ENCODE results near the gene ENOSF1.
"Not testable (repeated sequence)": the region's sequence is repeated elsewhere in the genome, so short reads cannot be mapped to it uniquely, and the experiment has no call there.

The ENOSF1 gene

GRCh38 chr18:712401-713134 is at the start of gene ENOSF1:
ENOSF1 (minus strand) TSS chr18:712630; CDS start chr18:712587, 43 bp downstream.
- DNase-seq (ENCODE audit: low spot score): peak; percentile 96

DNA sequence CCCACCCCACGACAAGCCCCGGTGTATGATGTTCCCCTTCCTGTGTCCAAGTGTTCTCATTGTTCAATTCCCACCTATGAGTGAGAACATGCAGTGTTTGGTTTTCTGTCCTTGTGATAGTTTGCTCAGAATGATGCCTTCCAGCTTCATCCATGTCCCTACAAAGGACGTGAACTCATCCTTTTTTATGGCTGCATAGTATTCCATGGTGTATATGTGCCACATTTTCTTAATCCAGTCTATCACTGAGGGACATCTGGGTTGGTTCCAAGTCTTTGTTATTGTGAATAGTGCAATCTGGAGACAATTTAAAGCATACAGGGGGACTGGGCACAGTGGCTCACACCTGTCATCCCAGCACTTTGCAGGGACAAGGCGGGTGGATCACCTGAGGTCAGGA is 47.4 kb upstream of the ENOSF1 start:
- DNase-seq (ENCODE audit: low spot score): not testable (repeated sequence)

- no peak for DNase-seq (ENCODE audit: low spot score)
These were observed 43.1 kb upstream of the ENOSF1 start for GRCh38 chr18:755506-755905.

- no peak for DNase-seq (ENCODE audit: low spot score)
These were observed 42.2 kb upstream of the ENOSF1 start for GRCh38 chr18:754656-755055.

DNA sequence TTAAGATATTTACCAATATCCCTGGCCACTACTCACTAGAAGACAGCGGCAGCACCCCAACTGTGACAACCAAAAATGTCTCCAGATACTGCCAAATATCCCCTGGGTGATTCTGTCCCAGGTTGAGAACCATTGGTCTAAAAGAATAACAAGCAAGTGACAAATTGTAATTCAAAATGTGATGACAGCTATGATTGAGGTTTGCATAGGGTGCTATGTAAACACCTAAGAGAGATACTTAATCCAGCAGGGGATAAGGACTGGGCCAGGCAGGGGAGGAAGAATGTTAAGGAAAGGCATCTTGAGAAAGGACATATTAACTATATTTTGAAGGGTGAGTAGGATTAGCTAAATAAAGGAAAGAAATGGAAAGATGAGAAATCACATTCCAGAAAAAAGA is 38.0 kb upstream of the ENOSF1 start:
- no peak for DNase-seq (ENCODE audit: low spot score)

DNA sequence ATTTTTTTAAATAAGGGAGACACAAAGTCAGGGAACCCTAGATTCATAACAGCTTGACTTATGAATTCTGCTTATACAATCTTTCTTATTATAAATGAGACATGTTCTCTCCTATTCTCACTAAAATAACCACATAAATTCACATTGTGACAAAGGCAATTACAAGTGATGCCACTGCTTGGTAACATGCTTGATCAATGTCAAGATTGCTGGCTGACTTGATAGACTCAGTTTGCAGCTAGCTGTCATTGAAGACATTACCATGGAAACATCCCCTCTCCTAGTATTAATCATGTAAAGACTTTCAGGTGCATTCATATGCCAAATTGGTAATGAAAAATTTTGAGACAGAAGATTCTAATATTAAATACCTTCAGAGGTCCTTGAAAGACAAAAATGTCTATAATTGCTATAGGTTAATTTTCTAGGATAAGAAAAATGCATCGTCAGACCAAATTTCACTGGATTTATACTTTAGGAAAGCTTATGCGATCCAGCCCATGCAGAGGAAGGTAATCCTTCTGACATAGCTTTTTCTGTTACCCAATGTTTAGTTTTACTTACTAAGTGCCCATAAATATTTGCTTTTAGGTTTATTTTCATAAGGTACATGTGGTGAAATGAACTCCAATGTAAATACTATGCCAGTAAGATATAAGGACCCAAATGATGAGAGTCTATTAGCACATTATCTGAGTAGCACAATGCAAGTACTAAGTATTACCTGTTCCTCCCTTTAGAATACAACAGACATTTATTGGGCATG is 32.6 kb upstream of the ENOSF1 start:
- no peak for DNase-seq (ENCODE audit: low spot score)

- DNase-seq (ENCODE audit: low spot score): peak; percentile 46
These were observed 29.6 kb upstream of the ENOSF1 start for GRCh38 chr18:741931-742512.

GRCh38 chr18:732371-732770 is 19.9 kb upstream of the ENOSF1 start:
- no peak for DNase-seq (ENCODE audit: low spot score)

GRCh38 chr18:731185-731584 is 18.8 kb upstream of the ENOSF1 start:
- no peak for DNase-seq (ENCODE audit: low spot score)

GRCh38 chr18:730692-731091 is 18.3 kb upstream of the ENOSF1 start:
- DNase-seq (ENCODE audit: low spot score): no peak

- DNase-seq (ENCODE audit: low spot score): peak; percentile 52
These were observed 17.7 kb upstream of the ENOSF1 start for GRCh38 chr18:730120-730519.

- DNase-seq (ENCODE audit: low spot score): no peak
These were observed 13.2 kb upstream of the ENOSF1 start for GRCh38 chr18:725646-726045.

DNA sequence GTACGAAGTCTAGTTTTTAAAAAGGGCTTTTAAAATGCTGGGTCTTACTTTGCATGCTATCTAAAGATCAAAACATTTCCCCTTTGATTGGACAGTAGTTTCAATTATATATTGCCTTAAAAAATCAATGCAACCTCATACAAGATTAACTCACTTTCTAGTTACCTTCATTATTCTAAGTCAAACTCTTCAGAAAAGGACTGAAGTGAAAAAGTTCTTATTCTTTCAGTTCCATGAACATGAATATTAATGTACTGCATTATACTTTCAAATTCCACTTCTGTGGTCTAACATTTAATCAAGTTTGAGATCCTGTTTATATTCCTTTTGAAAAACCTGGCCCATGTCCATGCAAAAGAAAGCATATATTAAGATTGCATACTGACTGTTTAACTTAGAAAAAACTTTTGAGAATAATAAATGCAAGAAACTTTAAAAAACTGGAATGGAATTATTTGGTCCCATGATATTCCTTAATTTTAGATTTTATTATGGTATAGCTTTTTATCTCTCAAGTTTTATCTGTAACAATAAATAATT is 11.2 kb upstream of the ENOSF1 start:
- DNase-seq (ENCODE audit: low spot score): no peak

DNA sequence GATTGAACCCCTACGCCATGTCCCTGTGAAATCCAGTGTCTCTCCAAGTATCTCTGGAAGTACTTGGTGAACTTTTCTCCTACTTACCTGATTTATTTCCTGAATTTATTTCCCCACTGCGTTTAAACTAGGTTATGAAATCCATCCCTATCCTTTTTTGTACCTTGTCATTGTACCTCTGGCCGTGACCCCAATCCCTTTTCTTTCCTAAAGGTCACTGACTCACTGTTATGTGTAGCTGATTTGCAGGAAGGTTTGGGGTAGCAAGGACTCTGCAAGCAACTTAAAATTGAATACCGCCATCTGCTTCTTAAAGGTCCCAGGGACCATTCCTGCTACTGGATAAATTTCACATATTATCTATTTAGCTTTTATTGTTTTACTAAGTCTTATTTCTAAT is 4.6 kb upstream of the ENOSF1 start:
- DNase-seq (ENCODE audit: low spot score): no peak

- no peak for DNase-seq (ENCODE audit: low spot score)
These were observed 3.2 kb upstream of the ENOSF1 start for GRCh38 chr18:715626-716025.

DNA sequence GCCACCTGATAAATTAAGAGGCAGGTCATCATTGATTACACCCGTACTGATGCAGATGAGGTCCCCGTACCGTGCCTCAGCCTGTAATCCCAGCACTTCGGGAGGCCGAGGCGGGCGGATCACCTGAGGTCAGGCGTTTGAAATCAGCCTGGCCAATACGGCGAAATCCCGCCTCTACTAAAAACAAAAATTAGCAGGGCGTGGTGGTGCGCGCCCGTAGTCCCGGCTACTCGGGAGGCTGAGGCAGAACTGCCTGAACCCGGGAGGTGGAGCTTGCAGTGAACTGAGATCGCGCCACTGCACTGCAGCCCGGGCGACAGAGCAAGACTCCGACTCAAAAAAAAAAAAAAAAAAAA is 683 bp upstream of the ENOSF1 start:
- DNase-seq (ENCODE audit: low spot score): no peak

DNA sequence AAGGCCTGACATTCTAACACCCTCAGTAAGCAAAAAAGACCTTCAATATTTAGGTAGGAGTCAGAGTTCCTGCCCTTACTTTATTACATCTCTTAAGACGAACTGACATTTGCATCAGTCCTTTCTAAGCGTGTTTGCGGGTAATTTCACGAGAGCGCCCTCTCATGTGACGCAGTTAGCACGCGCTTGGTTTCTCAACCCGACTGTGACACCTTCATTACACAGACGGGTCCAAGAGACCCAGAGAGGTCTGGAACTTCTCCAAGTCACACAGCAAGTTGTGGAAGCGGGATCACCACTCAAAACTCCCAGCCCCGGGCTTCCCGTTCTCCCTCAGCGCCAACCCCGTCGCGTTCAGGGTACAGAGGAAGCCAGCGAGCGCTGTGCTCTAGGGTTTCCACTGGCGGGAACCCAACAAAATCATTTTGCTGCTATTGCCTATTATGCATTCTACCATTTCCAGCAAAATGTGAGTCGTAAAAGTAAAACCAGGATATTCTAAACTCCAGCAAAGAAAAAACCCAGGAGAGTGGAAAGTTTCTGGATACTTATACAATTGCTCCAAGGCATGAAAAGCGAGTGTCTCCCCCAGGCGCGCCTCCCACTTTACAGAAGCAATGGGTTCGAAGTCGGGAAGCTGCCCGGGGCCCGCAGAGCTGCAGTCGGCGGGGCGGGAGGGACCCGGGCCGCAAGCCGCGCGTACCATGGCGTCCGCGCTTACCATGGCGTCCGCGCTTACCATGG is 601 bp downstream of the ENOSF1 start:
- DNase-seq (ENCODE audit: low spot score): peak; percentile 37

GRCh38 chr18:711310-711656 is 1.1 kb downstream of the ENOSF1 start:
- DNase-seq (ENCODE audit: low spot score): no peak

DNA sequence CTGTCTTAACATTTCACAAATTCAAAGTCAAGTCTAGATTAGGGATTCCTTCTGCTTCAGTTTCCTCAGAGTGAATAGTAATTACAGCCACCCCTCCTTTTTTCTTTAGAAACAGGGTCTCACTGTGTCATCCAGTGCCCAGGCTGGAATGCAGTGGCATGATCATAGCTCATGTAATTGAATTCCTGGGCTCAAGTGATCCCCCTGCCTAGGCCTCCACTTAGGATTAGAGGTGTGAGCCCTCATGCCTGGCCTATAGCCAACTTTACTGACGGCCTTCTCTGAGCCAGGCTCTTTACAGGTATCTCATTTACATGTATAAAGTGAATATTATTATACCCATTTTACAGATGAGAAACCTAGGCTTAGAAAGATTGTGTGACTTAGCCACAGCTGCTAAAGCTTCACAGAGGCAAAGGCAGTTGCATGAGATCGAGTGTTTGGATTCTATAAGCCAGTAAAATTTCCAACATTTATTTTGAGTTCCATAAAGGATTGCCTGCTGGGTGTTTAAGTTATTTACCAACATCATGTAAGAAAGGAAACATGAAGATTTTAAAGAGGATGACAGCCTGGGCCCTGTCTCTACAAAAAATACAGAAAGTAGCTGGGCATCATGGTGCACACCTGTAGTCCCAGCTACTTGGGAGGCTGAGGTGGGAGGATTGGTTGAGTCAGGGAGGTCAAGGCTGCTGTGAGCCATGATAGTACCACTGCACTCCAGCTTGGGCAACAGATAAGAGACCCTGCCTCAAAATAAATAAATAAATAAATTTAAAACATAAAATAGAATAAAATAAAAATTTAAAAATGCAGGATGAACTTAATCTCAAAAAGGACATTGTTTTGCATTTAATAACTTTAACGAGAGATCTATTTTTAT is 1.8 kb downstream of the ENOSF1 start:
- DNase-seq (ENCODE audit: low spot score): no peak

- DNase-seq (ENCODE audit: low spot score): no peak
These were observed 2.7 kb downstream of the ENOSF1 start for GRCh38 chr18:709771-710170.

DNA sequence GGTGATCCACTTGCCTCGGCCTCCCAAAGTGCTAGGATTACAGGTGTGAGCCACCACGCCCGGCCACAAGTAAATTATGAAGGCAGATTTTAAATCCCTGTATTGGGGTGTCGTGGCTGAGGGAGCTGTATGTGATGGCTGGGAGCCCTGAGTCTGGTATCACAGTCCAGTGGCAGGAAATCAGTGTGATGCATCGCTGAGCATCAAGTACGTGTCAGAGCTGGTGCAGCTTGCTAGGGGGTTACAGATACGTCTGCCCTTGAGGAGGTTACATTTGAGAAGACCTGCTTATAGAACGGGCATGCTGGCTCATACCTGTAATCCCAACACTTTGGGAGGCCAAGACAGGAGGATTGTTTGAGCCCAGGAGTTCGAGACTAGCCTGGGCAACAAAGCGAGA is 4.3 kb downstream of the ENOSF1 start:
- no peak for DNase-seq (ENCODE audit: low spot score)
